ENCODE data around the gene MRPL51.

DNA sequence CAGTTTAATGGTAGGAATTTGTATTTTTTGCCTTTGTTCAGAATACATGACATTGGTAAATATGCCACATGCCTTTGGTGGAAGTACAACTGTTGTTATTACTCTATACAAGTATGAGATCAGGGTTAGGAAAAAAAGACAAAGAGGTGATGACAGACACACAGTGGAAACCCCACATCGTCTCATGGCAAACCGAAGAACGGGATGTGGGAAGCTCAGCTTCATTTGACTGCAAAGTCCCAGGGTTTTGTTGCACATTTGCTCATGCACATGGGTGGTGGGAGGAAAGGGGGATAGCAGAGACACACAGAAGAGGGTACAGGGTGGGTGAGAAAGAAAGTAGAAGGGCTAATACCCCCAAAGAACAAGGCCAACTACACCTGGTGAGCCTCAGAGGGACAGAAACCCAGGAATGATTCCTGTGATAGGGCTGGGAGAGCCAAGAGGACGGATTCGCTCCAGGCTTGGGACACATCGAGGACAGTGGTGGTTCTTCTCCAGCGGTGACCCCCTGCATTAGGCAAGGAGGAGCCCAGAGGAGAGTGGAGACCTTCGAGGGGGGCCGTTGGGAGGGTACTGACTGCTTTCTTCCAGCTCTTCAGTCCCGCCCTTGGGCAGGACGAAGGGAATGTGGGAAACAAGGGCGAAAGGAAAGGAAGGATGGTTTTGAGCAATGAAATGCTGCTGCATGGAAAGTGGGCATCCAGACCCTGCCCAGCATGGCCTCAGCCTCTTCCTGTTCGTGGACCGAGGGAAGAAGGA lies 30.6 kb downstream of the MRPL51 start:
- TF ChIP-seq, protein P1, sequence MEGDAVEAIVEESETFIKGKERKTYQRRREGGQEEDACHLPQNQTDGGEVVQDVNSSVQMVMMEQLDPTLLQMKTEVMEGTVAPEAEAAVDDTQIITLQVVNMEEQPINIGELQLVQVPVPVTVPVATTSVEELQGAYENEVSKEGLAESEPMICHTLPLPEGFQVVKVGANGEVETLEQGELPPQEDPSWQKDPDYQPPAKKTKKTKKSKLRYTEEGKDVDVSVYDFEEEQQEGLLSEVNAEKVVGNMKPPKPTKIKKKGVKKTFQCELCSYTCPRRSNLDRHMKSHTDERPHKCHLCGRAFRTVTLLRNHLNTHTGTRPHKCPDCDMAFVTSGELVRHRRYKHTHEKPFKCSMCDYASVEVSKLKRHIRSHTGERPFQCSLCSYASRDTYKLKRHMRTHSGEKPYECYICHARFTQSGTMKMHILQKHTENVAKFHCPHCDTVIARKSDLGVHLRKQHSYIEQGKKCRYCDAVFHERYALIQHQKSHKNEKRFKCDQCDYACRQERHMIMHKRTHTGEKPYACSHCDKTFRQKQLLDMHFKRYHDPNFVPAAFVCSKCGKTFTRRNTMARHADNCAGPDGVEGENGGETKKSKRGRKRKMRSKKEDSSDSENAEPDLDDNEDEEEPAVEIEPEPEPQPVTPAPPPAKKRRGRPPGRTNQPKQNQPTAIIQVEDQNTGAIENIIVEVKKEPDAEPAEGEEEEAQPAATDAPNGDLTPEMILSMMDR (IDR thresholded peaks at IDR 0.05; ENCODE audit: poor library complexity): no peak
- TF ChIP-seq EZH2 (IDR thresholded peaks at IDR 0.05; ENCODE audit: borderline replicate concordance) (no peak), EZH2phosphoT487 (IDR thresholded peaks at IDR 0.05; ENCODE audit: low read depth, severe bottlenecking, unreplicated experiment) (no peak)
